BE2C (cell line): ENCODE results near the gene ZNF441.
A peak's percentile ranks its signal among the peaks of the same experiment; 100 is the strongest.
"Not testable (repeated sequence)": the region's sequence is repeated elsewhere in the genome, so short reads cannot be mapped to it uniquely, and the experiment has no call there.

Source experiments
- DNase-seq: peaks from one replicate; pipeline ENCODE4 v3.0.0-alpha.2; 2020
- H3K27me3 ChIP-seq: fragments of 250-450 bp; sonication (Bioruptor Pico); 2 replicates; pipeline ENCODE4 v1.5.1; 2020; ENCODE audit warnings: mild to moderate bottlenecking
- H3K36me3 ChIP-seq: fragments of 250-450 bp; sonication (Bioruptor Pico); 2 replicates; pipeline ENCODE4 v1.5.1; 2020; ENCODE audit warnings: mild to moderate bottlenecking
- H3K4me1 ChIP-seq: fragments of 250-450 bp; sonication (Bioruptor Pico); 2 replicates; pipeline ENCODE4 v1.5.1; 2020
- H3K4me3 ChIP-seq: 2 replicates; pipeline ENCODE4 v1.5.1; 2011; ENCODE audit warnings: low read depth, low read length
- H3K9me3 ChIP-seq: fragments of 250-450 bp; sonication (Bioruptor Pico); 2 replicates; pipeline ENCODE4 v1.5.1; 2020
- CTCF ChIP-seq: IDR thresholded peaks from 2 replicates; pipeline ENCODE4 v1.5.1; 2012; ENCODE audit warnings: mild to moderate bottlenecking, low read depth, low read length

The ZNF441 gene

GRCh38 chr19:11767633-11768133 is 883 bp downstream of the ZNF441 start:
- Histone ChIP-seq H3K4me1 (peaks cover 4% of the 10 kb centered on the region), H3K9me3 (no peaks in the 10 kb centered on the region; the same call in 1 of the 2 replicates), H3K4me3 (peak overlapping the region; percentile 82), H3K36me3 (no peaks in the 10 kb centered on the region), H3K27me3 (no peaks in the 10 kb centered on the region)
- peak; percentile 46 for DNase-seq
- no peak for TF ChIP-seq CTCF

- Histone ChIP-seq H3K9me3 (no peaks in the 10 kb centered on the region), H3K4me3 (no peak overlapping the region), H3K36me3 (no peaks in the 10 kb centered on the region), H3K4me1 (peaks cover 4% of the 10 kb centered on the region), H3K27me3 (no peaks in the 10 kb centered on the region)
- TF ChIP-seq CTCF: no peak
- no peak for DNase-seq
Observed at GRCh38 chr19:11769995-11770394, 3.2 kb downstream of the ZNF441 start.

- DNase-seq, H3K27me3 ChIP-seq, H3K4me1 ChIP-seq, H3K9me3 ChIP-seq, H3K4me3 ChIP-seq, H3K36me3 ChIP-seq: not testable (repeated sequence)
- peak; percentile 12; the same call in 1 of the 2 replicates for TF ChIP-seq CTCF
Observed at GRCh38 chr19:11771520-11771919, 4.7 kb downstream of the ZNF441 start.

GRCh38 chr19:11776669-11777068 is 9.9 kb downstream of the ZNF441 start:
- not testable (repeated sequence) for H3K27me3 ChIP-seq, DNase-seq, H3K4me3 ChIP-seq, H3K9me3 ChIP-seq, H3K4me1 ChIP-seq
- peaks cover 28% of the 10 kb centered on the region for H3K36me3 ChIP-seq

- Histone ChIP-seq H3K27me3 (no peaks in the 10 kb centered on the region), H3K36me3 (peaks cover 36% of the 10 kb centered on the region), H3K4me3 (no peak overlapping the region), H3K9me3 (peaks cover 12% of the 10 kb centered on the region), H3K4me1 (no peaks in the 10 kb centered on the region)
- TF ChIP-seq CTCF: no peak
- no peak for DNase-seq
Observed at GRCh38 chr19:11780431-11781020, 13.7 kb downstream of the ZNF441 start.

- no peak for DNase-seq
- TF ChIP-seq CTCF: no peak
- no peak overlapping the region for H3K4me3 ChIP-seq
- H3K4me1 ChIP-seq: no peaks in the 10 kb centered on the region
- H3K27me3 ChIP-seq: no peaks in the 10 kb centered on the region
- peaks cover 12% of the 10 kb centered on the region for H3K9me3 ChIP-seq
- H3K36me3 ChIP-seq: peaks cover 36% of the 10 kb centered on the region
Observed at GRCh38 chr19:11781295-11782057, 14.7 kb downstream of the ZNF441 start.
